ENCODE measurements around the gene RPL13A. TPM values are rescaled to one million over a fixed set of nuclear protein-coding genes. Genes with fewer than 3 reads are reported as not detected.

The RPL13A gene
- total and polyA plus RNA-seq, 2 of the 13 experiments (the other 11 are each of a cell fraction or from before 2014, with no cell fraction given) = 2,601 to 3,407 TPM

- no peak for TF ChIP-seq RAD21 (CRISPR knock-in tag; IDR thresholded peaks at IDR 0.05)
- TF ChIP-seq ZNF704 (CRISPR knock-in tag; IDR thresholded peaks at IDR 0.05; ENCODE audit: borderline replicate concordance) = no peak; the same call in 1 of the 2 replicates
- no peak for TF ChIP-seq TBX3 (IDR thresholded peaks at IDR 0.05; ENCODE audit: borderline replicate concordance)
- TF ChIP-seq ZFX (CRISPR knock-in tag; IDR thresholded peaks at IDR 0.05; ENCODE audit: low read depth) = peak; percentile 89
- TF ChIP-seq ARID4A (CRISPR knock-in tag; IDR thresholded peaks at IDR 0.05; ENCODE audit: borderline replicate concordance) = peak; percentile 77; the same call in 1 of the 2 replicates
- TF ChIP-seq AHR (CRISPR knock-in tag; IDR thresholded peaks at IDR 0.05) = no peak
- TF ChIP-seq SUZ12 (IDR thresholded peaks at IDR 0.05; ENCODE audit: low read depth, low read length) = peak; percentile 43; the same call in 1 of the 2 replicates
- no peak for TF ChIP-seq CEBPB (IDR thresholded peaks at IDR 0.05; ENCODE audit: borderline replicate concordance, low read depth, low read length)
- no peak for TF ChIP-seq TCF7 (IDR thresholded peaks at IDR 0.05; ENCODE audit: low read depth)
- peak; percentile 53 for TF ChIP-seq IKZF4 (CRISPR knock-in tag; IDR thresholded peaks at IDR 0.05; ENCODE audit: borderline replicate concordance, low read depth, not compliant biosample characterization)
- TF ChIP-seq ZNF616 (CRISPR knock-in tag; IDR thresholded peaks at IDR 0.05; ENCODE audit: low read depth) = 0 out of 2 replicates have a peak, but pooled peaks have one; percentile 30
- TF ChIP-seq ZBTB3 (CRISPR knock-in tag; IDR thresholded peaks at IDR 0.05; ENCODE audit: borderline replicate concordance, low read depth) = no peak
- no peak for TF ChIP-seq ZNF513 (CRISPR knock-in tag; conservative IDR thresholded peaks at IDR 0.05)
- TF ChIP-seq ZNF234 (CRISPR knock-in tag; conservative IDR thresholded peaks at IDR 0.05) = no peak
- TF ChIP-seq ZFP90 (CRISPR knock-in tag; IDR thresholded peaks at IDR 0.05; ENCODE audit: borderline replicate concordance) = peak; percentile 34; the same call in 1 of the 2 replicates
- peak; percentile 41 for TF ChIP-seq ZNF580 (CRISPR knock-in tag; IDR thresholded peaks at IDR 0.05; ENCODE audit: borderline replicate concordance, low read depth)
- no peak for TF ChIP-seq CC2D1A (CRISPR knock-in tag; IDR thresholded peaks at IDR 0.05)
- no peak for TF ChIP-seq DMTF1 (CRISPR knock-in tag; IDR thresholded peaks at IDR 0.05)
- peak; percentile 87 for TF ChIP-seq CHD2 (IDR thresholded peaks at IDR 0.05; ENCODE audit: low read depth, low read length)
Measured at GRCh38 chr19:49453013-49453756, 34.2 kb upstream of the RPL13A start, which contains the start of gene ALDH16A1 (continued).

Measured in HepG2 (cell line).